A549 treated with dexamethasone at 1 μM for 4 hours (cell line): ENCODE results near the gene SLC26A2. TPM values are rescaled to one million over a fixed set of nuclear protein-coding genes. Genes with fewer than 3 reads are reported as not detected.

Experiments used
- total RNA-seq: library from RNA; stranded (reverse); fragments of 200-300 nt; extraction: Qiagen RNA extraction; gene quantifications from 5 replicates; pipeline ENCODE4 v1.2.3, GENCODE V29; 2022

Gene SLC26A2
- 51.3 to 81.6 TPM (median 74.0 TPM) in 5 replicates for total RNA-seq

GRCh38 chr5:149960272-149961185 is at the start of gene SLC26A2:
TSS of gene SLC26A2 (plus strand) at chr5:149960758. CDS start at chr5:149977653, 16,895 bp downstream.

GRCh38 chr5:149944666-149945065 is 15.9 kb upstream of the SLC26A2 start, which contains the start of gene PDE6A:
TSS of gene PDE6A (minus strand) at chr5:149944793. CDS start at chr5:149944673, 120 bp downstream.

DNA sequence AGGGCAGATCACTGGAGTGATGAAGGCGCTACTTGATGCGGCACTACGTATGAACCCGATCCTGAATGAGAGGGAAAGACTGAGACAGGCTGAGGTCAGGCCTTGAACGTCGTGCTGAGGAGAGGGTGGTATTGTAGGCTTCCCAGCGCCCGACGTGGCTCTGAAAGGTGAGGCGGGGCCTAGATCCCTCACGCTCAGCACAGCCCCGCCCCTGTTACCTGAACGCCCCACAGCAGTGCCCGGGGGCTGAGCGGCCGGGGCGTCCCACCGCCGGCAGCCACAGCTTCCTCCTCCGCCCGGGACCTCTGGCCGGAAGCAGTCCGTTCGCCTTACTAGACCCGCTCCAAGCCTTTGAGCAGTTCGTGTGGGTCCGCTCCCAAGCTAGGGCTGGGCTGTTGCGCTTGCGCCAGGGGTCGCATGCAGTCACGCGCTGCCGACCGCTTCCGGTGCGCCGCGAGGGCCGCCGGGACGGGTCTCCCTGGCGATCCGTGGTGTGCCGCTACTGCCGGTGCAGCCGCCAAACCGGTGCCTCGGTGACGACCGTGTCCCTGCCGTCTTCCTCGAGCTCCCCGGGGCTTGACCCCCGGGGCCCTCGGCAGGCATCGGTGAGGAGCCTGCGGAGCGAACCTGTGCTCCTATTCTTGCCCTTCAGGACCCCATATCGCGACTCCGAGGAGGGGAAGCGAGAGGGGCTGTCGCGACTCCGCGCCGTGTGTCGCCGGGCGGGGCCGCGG is 39.9 kb downstream of the SLC26A2 start, which contains the start of the genes HMGXB3 and TIGD6:
TSS of gene HMGXB3 (plus strand) at position 484 of the 734 bp plus-strand sequence. CDS start 4,114 bp downstream, outside the sequence.
TSS of gene TIGD6 (minus strand) at position 399 of the 734 bp plus-strand sequence. CDS start 4,306 bp downstream, outside the sequence.

Other genes with a start within 250 kb of the SLC26A2 start
- gene PPARGC1B, start 230.4 kb upstream of the SLC26A2 start, total RNA-seq = 6.4 to 10.3 TPM (median 8.5 TPM) in 5 replicates
- 0.20 to 0.32 TPM (median 0.30 TPM) in 5 replicates for gene PDE6A, start 16.0 kb upstream of the SLC26A2 start, total RNA-seq
- 5.5 to 6.5 TPM (median 5.8 TPM) in 5 replicates for gene TIGD6, start 39.9 kb downstream of the SLC26A2 start, total RNA-seq
- gene HMGXB3, start 40.0 kb downstream of the SLC26A2 start, total RNA-seq = 27.9 to 37.0 TPM (median 35.0 TPM) in 5 replicates
- gene CSF1R, start 125.8 kb downstream of the SLC26A2 start, total RNA-seq = 0.09 to 0.35 TPM (median 0.17 TPM) in 5 replicates
- gene PDGFRB, start 195.1 kb downstream of the SLC26A2 start, total RNA-seq = 0.14 to 0.27 TPM (median 0.22 TPM) in 5 replicates
- not detected in 5 replicates for gene CDX1, start 206.0 kb downstream of the SLC26A2 start, total RNA-seq
- gene SLC6A7, start 229.3 kb downstream of the SLC26A2 start, total RNA-seq = 0.02 to 0.04 TPM in 2 of 5 replicates, not detected in the others